Glutamatergic neuron (in vitro differentiated cells): ENCODE results near the gene VAMP7. TPM values are rescaled to one million over a fixed set of nuclear protein-coding genes. Genes with fewer than 3 reads are reported as not detected.

Experiments
- DNase-seq: peaks from one replicate; pipeline ENCODE4 v3.0.0; 2022
- H3K27ac Mint-ChIP-seq: one replicate; pipeline ENCODE4 v1.8.0; 2020; ENCODE audit warnings: mild to moderate bottlenecking, mixed read lengths, inconsistent platforms; ENCODE audit not compliant: unreplicated experiment
- H3K27me3 Mint-ChIP-seq: one replicate; pipeline ENCODE4 v1.8.0; 2020; ENCODE audit warnings: mild to moderate bottlenecking, moderate library complexity, mixed read lengths, inconsistent platforms; ENCODE audit not compliant: unreplicated experiment
- H3K36me3 Mint-ChIP-seq: one replicate; pipeline ENCODE4 v1.8.0; 2020; ENCODE audit warnings: mild to moderate bottlenecking, mixed read lengths, inconsistent platforms; ENCODE audit not compliant: unreplicated experiment
- H3K4me1 Mint-ChIP-seq: one replicate; pipeline ENCODE4 v1.8.0; 2020; ENCODE audit warnings: mild to moderate bottlenecking, low read depth, mixed read lengths, inconsistent platforms; ENCODE audit not compliant: unreplicated experiment
- H3K4me3 Mint-ChIP-seq: one replicate; pipeline ENCODE4 v1.8.0; 2020; ENCODE audit warnings: mild to moderate bottlenecking, mixed read lengths, inconsistent platforms; ENCODE audit not compliant: unreplicated experiment
- H3K9me3 Mint-ChIP-seq: one replicate; pipeline ENCODE4 v1.8.0; 2020; ENCODE audit warnings: mild to moderate bottlenecking, moderate library complexity, mixed read lengths, inconsistent platforms; ENCODE audit not compliant: unreplicated experiment
- total RNA-seq: library from RNA; stranded (reverse); fragmentation: NEBNext Ultra II Directional; extraction: Animal tissue kit (Norgen Biotek cat#: 25700); gene quantifications from one replicate; pipeline ENCODE4 v1.2.1, GENCODE V29; 2021; ENCODE audit not compliant: unreplicated experiment
- TF ChIP-seq, protein P1 (sequence below): fragments of 200-600 bp; sonication (generic); IDR thresholded peaks from one replicate; pipeline ENCODE4 v1.5.0; 2021; ENCODE audit not compliant: partially characterized antibody, unreplicated experiment

The VAMP7 gene
- total RNA-seq, 1 donor from 2014 or later = 19.5 TPM

- no peak overlapping the region for H3K4me3 Mint-ChIP-seq
- H3K27ac Mint-ChIP-seq = no peak overlapping the region
- no peak for DNase-seq
- H3K27me3 Mint-ChIP-seq = no peaks in the 10 kb centered on the region
- H3K9me3 Mint-ChIP-seq = peaks cover 7% of the 10 kb centered on the region
- TF ChIP-seq, protein P1, sequence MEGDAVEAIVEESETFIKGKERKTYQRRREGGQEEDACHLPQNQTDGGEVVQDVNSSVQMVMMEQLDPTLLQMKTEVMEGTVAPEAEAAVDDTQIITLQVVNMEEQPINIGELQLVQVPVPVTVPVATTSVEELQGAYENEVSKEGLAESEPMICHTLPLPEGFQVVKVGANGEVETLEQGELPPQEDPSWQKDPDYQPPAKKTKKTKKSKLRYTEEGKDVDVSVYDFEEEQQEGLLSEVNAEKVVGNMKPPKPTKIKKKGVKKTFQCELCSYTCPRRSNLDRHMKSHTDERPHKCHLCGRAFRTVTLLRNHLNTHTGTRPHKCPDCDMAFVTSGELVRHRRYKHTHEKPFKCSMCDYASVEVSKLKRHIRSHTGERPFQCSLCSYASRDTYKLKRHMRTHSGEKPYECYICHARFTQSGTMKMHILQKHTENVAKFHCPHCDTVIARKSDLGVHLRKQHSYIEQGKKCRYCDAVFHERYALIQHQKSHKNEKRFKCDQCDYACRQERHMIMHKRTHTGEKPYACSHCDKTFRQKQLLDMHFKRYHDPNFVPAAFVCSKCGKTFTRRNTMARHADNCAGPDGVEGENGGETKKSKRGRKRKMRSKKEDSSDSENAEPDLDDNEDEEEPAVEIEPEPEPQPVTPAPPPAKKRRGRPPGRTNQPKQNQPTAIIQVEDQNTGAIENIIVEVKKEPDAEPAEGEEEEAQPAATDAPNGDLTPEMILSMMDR = no peak
- peaks cover 3% of the 10 kb centered on the region for H3K4me1 Mint-ChIP-seq
- H3K36me3 Mint-ChIP-seq = peaks cover 7% of the 10 kb centered on the region
Observed at GRCh38 chrX:155888139-155888538, 7.0 kb downstream of the VAMP7 start.

DNA sequence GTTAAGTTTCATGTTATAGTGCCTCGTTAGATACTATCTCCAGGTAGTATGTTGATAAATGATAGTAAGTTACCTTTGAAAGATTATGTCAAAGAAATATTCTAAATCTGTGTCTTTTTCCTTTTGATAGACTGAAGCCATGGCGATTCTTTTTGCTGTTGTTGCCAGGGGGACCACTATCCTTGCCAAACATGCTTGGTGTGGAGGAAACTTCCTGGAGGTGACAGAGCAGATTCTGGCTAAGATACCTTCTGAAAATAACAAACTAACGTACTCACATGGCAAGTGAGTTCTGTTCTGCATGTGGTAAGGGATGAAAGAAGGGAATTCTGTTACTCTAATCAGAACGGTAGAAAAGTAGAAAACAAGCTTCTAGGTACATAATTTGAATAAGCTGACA, 8.2 kb downstream of the VAMP7 start:
- Mint-ChIP-seq H3K27ac (no peak overlapping the region), H3K27me3 (no peaks in the 10 kb centered on the region), H3K36me3 (peaks cover 9% of the 10 kb centered on the region), H3K4me3 (no peak overlapping the region), H3K4me1 (peaks cover 4% of the 10 kb centered on the region), H3K9me3 (peaks cover 11% of the 10 kb centered on the region)
- TF ChIP-seq, protein P1 = no peak
- DNase-seq = no peak

GRCh38 chrX:155891446-155892210, 10.5 kb downstream of the VAMP7 start:
- Mint-ChIP-seq H3K36me3 (peaks cover 9% of the 10 kb centered on the region), H3K27ac (no peak overlapping the region), H3K4me1 (peaks cover 4% of the 10 kb centered on the region), H3K27me3 (peaks cover 1% of the 10 kb centered on the region), H3K9me3 (peaks cover 11% of the 10 kb centered on the region), H3K4me3 (no peak overlapping the region)
- TF ChIP-seq, protein P1 = no peak
- DNase-seq = no peak

GRCh38 chrX:155893521-155893920, 12.4 kb downstream of the VAMP7 start:
- Mint-ChIP-seq H3K9me3 (peaks cover 5% of the 10 kb centered on the region), H3K27me3 (peaks cover 1% of the 10 kb centered on the region), H3K4me1 (peaks cover 2% of the 10 kb centered on the region), H3K4me3 (no peak overlapping the region), H3K36me3 (peaks cover 4% of the 10 kb centered on the region), H3K27ac (no peak overlapping the region)
- TF ChIP-seq, protein P1 = no peak
- DNase-seq = no peak

- H3K4me1 Mint-ChIP-seq = peaks cover 2% of the 10 kb centered on the region
- peaks cover 4% of the 10 kb centered on the region for H3K36me3 Mint-ChIP-seq
- peaks cover 1% of the 10 kb centered on the region for H3K27me3 Mint-ChIP-seq
- H3K27ac Mint-ChIP-seq = no peak overlapping the region
- TF ChIP-seq, protein P1 = no peak
- H3K4me3 Mint-ChIP-seq = no peak overlapping the region
- peaks cover 5% of the 10 kb centered on the region for H3K9me3 Mint-ChIP-seq
- no peak for DNase-seq
Observed at GRCh38 chrX:155896512-155896911, 15.4 kb downstream of the VAMP7 start.
